ENCODE results near the gene MEA1. TPM values are rescaled to one million over a fixed set of nuclear protein-coding genes. Genes with fewer than 3 reads are reported as not detected.
A peak's percentile ranks its signal among the peaks of the same experiment; 100 is the strongest.
"Not testable (repeated sequence)": the region's sequence is repeated elsewhere in the genome, so short reads cannot be mapped to it uniquely, and the experiment has no call there.

MEA1 gene
- total RNA-seq, 1 donor from 2014 or later, result 46.0 TPM

GRCh38 chr6:43016176-43016942 is 2.6 kb upstream of the MEA1 start:
- no peak for DNase-seq (ENCODE audit: low spot score)
- intact Hi-C loops (cut with DNase I), result no loop called here
- no peak for ATAC-seq

- ATAC-seq, result no peak
- DNase-seq (ENCODE audit: low spot score), result no peak
- intact Hi-C loops (cut with DNase I), result no loop called here
These were observed 726 bp upstream of the MEA1 start for GRCh38 chr6:43014434-43014909.

- intact Hi-C loops (cut with DNase I), result no loop called here
- DNase-seq (ENCODE audit: low spot score) (no peak), ATAC-seq (peak; percentile 1)
These were observed 476 bp downstream of the MEA1 start for GRCh38 chr6:43013097-43013842.

GRCh38 chr6:43012364-43012763 is 1.4 kb downstream of the MEA1 start:
- no peak for ATAC-seq
- intact Hi-C loops (cut with DNase I), result no loop called here

GRCh38 chr6:43011207-43011606 is 2.5 kb downstream of the MEA1 start:
- ATAC-seq, result no peak
- intact Hi-C loops (cut with DNase I), result no loop called here
- DNase-seq (ENCODE audit: low spot score), result no peak

More at GRCh38 chr6:43012364-43012763, 1.4 kb downstream of the MEA1 start:
- no peak for DNase-seq (ENCODE audit: low spot score)

GRCh38 chr6:43009124-43009523 is 4.6 kb downstream of the MEA1 start:
- no peak for DNase-seq (ENCODE audit: low spot score)
- intact Hi-C loops (cut with DNase I), result no loop called here
- no peak for ATAC-seq

GRCh38 chr6:43007126-43007525 is 6.6 kb downstream of the MEA1 start:
- DNase-seq (ENCODE audit: low spot score) (no peak), ATAC-seq (no peak)
- intact Hi-C loops (cut with DNase I), result no loop called here

- ATAC-seq, result no peak
- intact Hi-C loops (cut with DNase I), result no loop called here
- no peak for DNase-seq (ENCODE audit: low spot score)
These were observed 7.5 kb downstream of the MEA1 start for GRCh38 chr6:43006251-43006650.

GRCh38 chr6:43005844-43006243 is 7.9 kb downstream of the MEA1 start:
- no peak for ATAC-seq
- intact Hi-C loops (cut with DNase I), result no loop called here
- DNase-seq (ENCODE audit: low spot score), result no peak

GRCh38 chr6:43001843-43002242 is 11.9 kb downstream of the MEA1 start:
- DNase-seq (ENCODE audit: low spot score) (no peak), ATAC-seq (no peak)
- intact Hi-C loops (cut with DNase I), result no loop called here

- intact Hi-C loops (cut with DNase I); DNase-seq (ENCODE audit: low spot score); ATAC-seq: not testable (repeated sequence)
These were observed 15.5 kb downstream of the MEA1 start for GRCh38 chr6:42998205-42998604.

- DNase-seq (ENCODE audit: low spot score) (no peak), ATAC-seq (no peak)
- intact Hi-C loops (cut with DNase I), result no loop called here
These were observed 17.2 kb downstream of the MEA1 start for GRCh38 chr6:42996513-42996912.

- intact Hi-C loops (cut with DNase I), result no loop called here
- DNase-seq (ENCODE audit: low spot score), result no peak
- ATAC-seq, result no peak
These were observed 20.3 kb downstream of the MEA1 start for GRCh38 chr6:42993445-42993844.

- DNase-seq (ENCODE audit: low spot score), result no peak
- intact Hi-C loops (cut with DNase I), result no loop called here
- no peak for ATAC-seq
These were observed 23.8 kb downstream of the MEA1 start for GRCh38 chr6:42989923-42990322.

- peak; percentile 6 for ATAC-seq
- intact Hi-C loops (cut with DNase I), result no loop called here
- DNase-seq (ENCODE audit: low spot score), result no peak
These were observed 25.2 kb downstream of the MEA1 start for GRCh38 chr6:42988486-42989020.

GRCh38 chr6:42987533-42988451 is 26.0 kb downstream of the MEA1 start:
- ATAC-seq (no peak), DNase-seq (ENCODE audit: low spot score) (no peak)
- intact Hi-C loops (cut with DNase I), result no loop called here

GRCh38 chr6:42984924-42985475 is 28.7 kb downstream of the MEA1 start:
- intact Hi-C loops (cut with DNase I), result no loop called here
- ATAC-seq (no peak), DNase-seq (ENCODE audit: low spot score) (no peak)

GRCh38 chr6:42984001-42984923 is 29.5 kb downstream of the MEA1 start, which contains the start of gene PPP2R5D:
TSS of gene PPP2R5D (plus strand) at chr6:42984570. CDS start at chr6:42984678, 108 bp downstream.
- intact Hi-C loops (cut with DNase I), result no loop called here
- ATAC-seq, result peak; percentile 97

More at GRCh38 chr6:42984001-42984923, 29.5 kb downstream of the MEA1 start, which contains the start of gene PPP2R5D:
- peak; percentile 97 for DNase-seq (ENCODE audit: low spot score)

All from sciatic nerve (tissue), 2 donors.